HCT116 (cell line): Measurements from ENCODE around the gene CCNC.

Experiments used
- CTCF ChIP-seq, 3 experiments: fragments of 200-600 bp in 1 of 3; sonication (generic) in 1 of 3; IDR thresholded peaks in 2 of 3; conservative IDR thresholded peaks in 1 of 3; 2 replicates each; pipeline ENCODE4 v1.5.1; 2012 to 2017; ENCODE audit warnings: low read depth in 2 of 3, low read length in 2 of 3, antibody characterized with exemption in 1 of 3, borderline replicate concordance in 1 of 3, control low read depth in 1 of 3, mild to moderate bottlenecking in 1 of 3, mixed read lengths in 1 of 3, mixed run types in 1 of 3, moderate library complexity in 1 of 3; ENCODE audit not compliant: insufficient read depth in 1 of 3
- EGR1 ChIP-seq: IDR thresholded peaks from 2 replicates; pipeline ENCODE4 v1.6.1; 2012; ENCODE audit warnings: low read depth
- EZH2 ChIP-seq: fragments of 200-600 bp; sonication (generic); IDR thresholded peaks from 2 replicates; pipeline ENCODE4 v1.6.1; 2017; ENCODE audit warnings: antibody characterized with exemption, mixed run types
- EZH2phosphoT487 ChIP-seq: fragments of 200-600 bp; IDR thresholded peaks from 2 replicates; pipeline ENCODE4 v1.6.1; 2018; ENCODE audit warnings: antibody characterized with exemption, borderline replicate concordance
- JUND ChIP-seq: IDR thresholded peaks from 2 replicates; pipeline ENCODE4 v1.6.1; 2012
- MAX ChIP-seq: IDR thresholded peaks from 2 replicates; pipeline ENCODE4 v1.6.1; 2012
- POLR2A ChIP-seq: IDR thresholded peaks from 2 replicates; pipeline ENCODE4 v1.7.0; 2011; ENCODE audit warnings: borderline replicate concordance; ENCODE audit not compliant: insufficient read depth, insufficient read length; ENCODE audit errors: extremely low read depth
- POLR2AphosphoS5 ChIP-seq: IDR thresholded peaks from 2 replicates; pipeline ENCODE4 v1.6.1; 2011; ENCODE audit warnings: mild to moderate bottlenecking, low read depth, low read length, moderate library complexity
- RAD21 ChIP-seq: IDR thresholded peaks from 2 replicates; pipeline ENCODE4 v1.6.1; 2012; ENCODE audit warnings: low read depth, mild to moderate bottlenecking
- SIN3A ChIP-seq: IDR thresholded peaks from 2 replicates; pipeline ENCODE4 v1.6.1; 2012; ENCODE audit warnings: low read depth
- ZFX ChIP-seq: fragments of 450-650 bp; IDR thresholded peaks from 2 replicates; pipeline ENCODE4 v1.6.1; 2017
- ZNF274 ChIP-seq: fragments of 200-500 bp; sonication (Bioruptor generic); IDR thresholded peaks from 2 replicates; pipeline ENCODE4 v1.6.1; 2014; ENCODE audit warnings: mild to moderate bottlenecking, low read depth, low read length, inconsistent platforms

- TF ChIP-seq EZH2 (no peak), CTCF (IDR thresholded peaks at IDR 0.05 in 2 of 3, conservative IDR thresholded peaks at IDR 0.05 in 1 of 3; ENCODE audit: borderline replicate concordance in 1 of 3, insufficient read depth in 1 of 3, low read depth in 2 of 3, low read length in 2 of 3) (no peak), RAD21 (no peak), SIN3A (no peak), JUND (no peak), POLR2A (no peak), ZNF274 (no peak), EZH2phosphoT487 (no peak), EGR1 (no peak), POLR2AphosphoS5 (no peak), ZFX (no peak), MAX (no peak)
Measured at GRCh38 chr6:99614430-99615186, 46.1 kb upstream of the CCNC start.
